Heart left ventricle (tissue), 16 donors: Measurements from ENCODE around the gene ADTRP. TPM values are rescaled to one million over a fixed set of nuclear protein-coding genes. Genes with fewer than 3 reads are reported as not detected.
A peak's percentile ranks its signal among the peaks of the same experiment; 100 is the strongest.

Experiments
- ATAC-seq, 4 donors: fragments of 200-7000 bp; cut with Tn5 transposase; one replicate each; pipeline ENCODE4 v1.9.1; 2020 to 2022; ENCODE audit warnings: moderate library complexity in 4 of 4, mild to moderate bottlenecking in 3 of 4, moderate number of reproducible peaks in 1 of 4
- DNase-seq, 5 donors: peaks; one replicate each; pipeline ENCODE4 v3.0.0-alpha.2; 2020
- H3K27ac ChIP-seq, 12 donors: fragments of 200-600 bp; sonication (generic) in 4 of 12; one replicate each; pipeline versions ENCODE4 v1.5.0 to v1.8.0; 2016 to 2022; ENCODE audit warnings: mild to moderate bottlenecking in 2 of 12
- H3K27me3 ChIP-seq, 9 donors: fragments of 200-600 bp; sonication (generic) in 2 of 9; one replicate each; pipeline versions ENCODE4 v1.5.1 to v1.8.0; 2016 to 2022; ENCODE audit warnings: mild to moderate bottlenecking in 3 of 9
- H3K36me3 ChIP-seq, 9 donors: fragments of 200-600 bp; sonication (generic) in 2 of 9; one replicate each; pipeline versions ENCODE4 v1.5.0 to v1.8.0; 2018 to 2022; ENCODE audit warnings: mild to moderate bottlenecking in 2 of 9
- H3K4me1 ChIP-seq, 12 donors: fragments of 200-600 bp; sonication (generic) in 4 of 12; one replicate each; pipeline versions ENCODE4 v1.5.0 to v1.8.0; 2016 to 2022; ENCODE audit warnings: mild to moderate bottlenecking in 3 of 12
- H3K4me3 ChIP-seq, 12 donors: fragments of 200-600 bp; sonication (generic) in 4 of 12; one replicate each; pipeline versions ENCODE4 v1.5.0 to v1.8.0; 2017 to 2022; ENCODE audit warnings: mild to moderate bottlenecking in 9 of 12, moderate library complexity in 4 of 12
- H3K9me3 ChIP-seq, 12 donors: fragments of 200-600 bp; sonication (generic) in 4 of 12; one replicate each; pipeline versions ENCODE4 v1.5.0 to v1.8.0; 2016 to 2022; ENCODE audit warnings: mild to moderate bottlenecking in 1 of 12
- CTCF ChIP-seq, 12 donors: fragments of 200-600 bp; sonication (generic) in 4 of 12; IDR thresholded peaks; one replicate each; pipeline versions ENCODE4 v1.5.0 to v1.8.0; 2018 to 2022; ENCODE audit warnings: antibody characterized with exemption in 12 of 12, mild to moderate bottlenecking in 5 of 12
- POLR2A ChIP-seq, 2 donors: fragments of 450-650 bp; IDR thresholded peaks; one replicate each; pipeline ENCODE4 v1.6.1; 2017; ENCODE audit warnings: antibody characterized with exemption in 2 of 2, mild to moderate bottlenecking in 2 of 2, moderate library complexity in 2 of 2
- WGBS, 4 donors: extraction: QIAGEN DNeasy Blood & Tissue Kit in 2 of 4; methylation state at CpG; one replicate each; pipeline versions ENCODE4 v1.1.5 to v1.1.7; 2013 to 2018; 5-methylcytosine and 5-hydroxymethylcytosine counted together
- intact Hi-C, 10 donors: fragments of 100-400 bp; cut with DNase I; formaldehyde crosslinking; loops; one replicate each; pipeline versions ENCODE4 v1.11.1 to v1.14.2; 2022
- polyA plus RNA-seq, 2 donors: library from polyadenylated mRNA; stranded (reverse); fragments of 200-250 nt; gene quantifications; one replicate each; pipeline ENCODE4 v1.2.3, GENCODE V29; 2013
- total RNA-seq, 9 donors: library from RNA; depleted of rRNA in 2 of 9; stranded (reverse); fragments of >200 nt in 2 of 9; fragmentation: NEBNext Ultra II Directional in 3 of 9; extraction: Animal tissue kit (Norgen Biotek cat#: 25700) in 3 of 9; gene quantifications; one replicate each; pipeline versions ENCODE4 v1.1.0 to v1.2.4, GENCODE V29; 2016 to 2023
- donor health status: ischemic (EF 13 %, LVEDD 7.1; RV severe dilation, severe dysfunction).
- donor health status: healthy with polysubstance abuse.
- donor health status: DM: no; HTN: yes; CAD: no.
- donor health status: DM: no; HTN: no; CAD: no.
- donor health status: ischemic (EF 25% LVEDD 6.9; RV normal size, moderate dysfunction).
- donor health status: ischemic (EF 25% LVEDD 5.7; RV mildly dilated, moderate dysfunction).
- donor health status: healthy.
- donor health status: DM: yes; HTN: yes; CAD: no.
- donor health status: ischemic (EF 35%, LVEDD 5.7; RV mildly dilated, moderate dysfunction).
- donor health status: nonischemic (EF 11% LVEDD 7.7; RV severe dilation, severe dysfunction).
- donor health status: DM: yes; HTN: yes; CAD: no.
- donor health status: PGD.
- donor health status: ischemic (EF 29% LVEDD 5.4; RV normal size, mild dysfunction).
- donor health status: nonischemic (EF 23%, LVEDD 6.1; RV moderate dilation, normal function).

ADTRP gene
- total and polyA plus RNA-seq, 11 donors = 0.26 to 0.85 (median 0.45) TPM; not detected in 7

- peaks cover 0 to 41% (median 10%) of the 10 kb centered on the region in 12 donors for H3K4me1 ChIP-seq
- no peak overlapping the region for H3K4me3 ChIP-seq
- no peaks in the 10 kb centered on the region for H3K9me3 ChIP-seq
- H3K27me3 ChIP-seq = no peaks in the 10 kb centered on the region
- no peaks in the 10 kb centered on the region for H3K36me3 ChIP-seq
- intact Hi-C loops = loop anchor here in 1 of 10 donors (10.0 kb wide), 1 partner anchor 181 kb away; no protein-coding TSS in a partner anchor
- no peak for DNase-seq
- no peak for TF ChIP-seq CTCF (IDR thresholded peaks at IDR 0.05)
- no peak for TF ChIP-seq POLR2A (IDR thresholded peaks at IDR 0.05)
- WGBS, 4 donors = 48 to 56% (median 49%) methylated on average over 6 of the region's 6 CpGs
- peak overlapping the region in 1 of 12 donors; percentile 18 for H3K27ac ChIP-seq
- no peak for ATAC-seq
Observed at GRCh38 chr6:11714116-11714797, 64.3 kb downstream of the ADTRP start.

GRCh38 chr6:11712760-11713159, 65.8 kb downstream of the ADTRP start:
- peak in 3 of 5 donors; percentile 17 to 65 (median 42) for DNase-seq
- Histone ChIP-seq H3K36me3 (no peaks in the 10 kb centered on the region), H3K4me3 (no peak overlapping the region), H3K27ac (peak overlapping the region in 1 of 12 donors; percentile 48), H3K27me3 (no peaks in the 10 kb centered on the region), H3K9me3 (no peaks in the 10 kb centered on the region), H3K4me1 (peaks cover 0 to 41% (median 10%) of the 10 kb centered on the region in 12 donors)
- intact Hi-C loops = loop anchor here in 1 of 10 donors (10.0 kb wide), 1 partner anchor 182 kb away; no protein-coding TSS in a partner anchor
- 39 to 60% (median 48%) methylated on average over 6 of the region's 6 CpGs for WGBS, 4 donors
- peak in 3 of 4 donors; percentile 82 to 93 (median 87) for ATAC-seq
- no peak for TF ChIP-seq POLR2A (IDR thresholded peaks at IDR 0.05)
- no peak for TF ChIP-seq CTCF (IDR thresholded peaks at IDR 0.05)

GRCh38 chr6:11711984-11712711, 66.5 kb downstream of the ADTRP start:
- H3K27me3 ChIP-seq = no peaks in the 10 kb centered on the region
- H3K4me3 ChIP-seq = no peak overlapping the region
- ATAC-seq = no peak
- peak overlapping the region in 1 of 12 donors; percentile 12 for H3K27ac ChIP-seq
- no peaks in the 10 kb centered on the region for H3K9me3 ChIP-seq
- TF ChIP-seq POLR2A (IDR thresholded peaks at IDR 0.05) (no peak), CTCF (IDR thresholded peaks at IDR 0.05) (no peak)
- H3K4me1 ChIP-seq = peaks cover 0 to 41% (median 10%) of the 10 kb centered on the region in 12 donors
- WGBS, 4 donors = 72 to 80% (median 74%) methylated on average over 10 of the region's 10 CpGs
- intact Hi-C loops = loop anchor here in 1 of 10 donors (10.0 kb wide), 1 partner anchor 183 kb away; no protein-coding TSS in a partner anchor
- no peaks in the 10 kb centered on the region for H3K36me3 ChIP-seq
- no peak for DNase-seq
